DMS153 treated with DMSO at 0.1 percent for 48 hours (cell line): Measurements from ENCODE around the gene SIL1.
"Not testable (repeated sequence)": the region's sequence is repeated elsewhere in the genome, so short reads cannot be mapped to it uniquely, and the experiment has no call there.

Source experiments
- DNase-seq: peaks from one replicate; lab custom pipeline; 2025; ENCODE audit not compliant: unreplicated experiment; lab: John Stamatoyannopoulos, UW

SIL1 gene

DNA sequence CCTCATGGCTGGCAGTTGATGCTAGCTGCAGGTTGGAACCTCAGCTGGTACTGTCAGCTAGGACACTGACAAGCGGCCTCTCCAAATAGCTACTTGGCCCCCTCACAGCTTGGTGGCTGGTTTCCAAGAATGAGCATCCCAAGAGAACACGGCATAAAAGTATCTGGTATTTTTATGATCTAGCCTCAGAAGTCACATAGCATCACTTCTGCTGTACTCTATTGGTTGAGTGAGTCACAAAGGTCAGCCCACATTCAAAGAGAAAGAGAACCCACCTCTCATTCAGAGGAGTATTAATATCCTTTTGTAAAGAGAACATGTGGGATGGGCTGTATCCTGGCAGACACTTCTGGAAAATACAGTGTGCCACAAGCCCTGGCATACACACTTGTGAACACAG lies 6.0 kb upstream of the SIL1 start:
- no peak for DNase-seq

DNA sequence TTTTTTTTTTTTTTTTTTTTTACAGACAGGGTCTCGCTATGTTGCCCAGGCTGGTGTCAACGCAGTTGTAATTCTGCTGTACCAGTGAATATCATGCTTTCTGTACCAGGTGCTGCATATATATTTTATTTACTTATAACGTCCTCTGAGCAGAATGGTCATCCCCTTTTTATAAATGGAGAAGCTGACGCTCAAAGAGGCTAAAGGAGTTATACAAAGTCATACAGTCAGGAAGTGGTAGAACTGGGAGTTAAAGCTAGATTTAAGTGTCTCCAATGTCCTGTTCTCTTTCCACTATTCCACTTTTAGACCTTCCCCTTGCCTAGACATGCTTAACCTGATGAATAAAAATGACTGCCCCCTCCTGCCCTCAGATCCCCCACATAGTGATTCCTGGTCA lies 1.2 kb upstream of the SIL1 start:
- DNase-seq, result no peak

DNA sequence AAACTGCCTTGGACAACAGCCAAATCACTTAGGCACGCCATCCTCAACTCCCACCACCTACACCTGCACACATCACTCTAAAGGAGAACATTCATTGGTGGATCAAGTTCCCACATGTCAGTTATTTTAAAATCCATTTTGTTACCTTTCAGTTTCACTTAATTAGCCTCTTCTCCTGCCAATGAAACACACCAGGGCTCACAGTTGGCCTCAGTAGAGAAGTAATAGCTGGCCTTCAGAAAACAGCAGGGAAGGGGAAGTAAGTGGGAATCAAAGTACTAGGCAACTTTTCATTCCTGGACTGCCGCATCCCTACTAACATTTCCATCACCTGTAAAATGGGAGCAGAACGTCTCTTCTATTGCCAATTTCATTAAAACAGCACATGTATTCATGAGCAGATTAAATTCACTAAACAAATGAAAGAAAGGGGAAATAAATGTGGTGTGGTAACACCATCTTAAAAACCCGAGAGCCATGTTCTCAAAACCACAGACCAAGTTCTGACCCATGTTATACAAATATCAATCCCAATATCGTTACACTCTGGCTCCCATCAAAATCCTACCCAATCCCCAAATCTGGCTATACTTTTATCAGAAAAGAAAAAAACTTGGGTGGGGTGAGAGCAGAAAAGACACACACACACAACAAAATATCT lies 1.7 kb downstream of the SIL1 start:
- DNase-seq, result no peak

DNA sequence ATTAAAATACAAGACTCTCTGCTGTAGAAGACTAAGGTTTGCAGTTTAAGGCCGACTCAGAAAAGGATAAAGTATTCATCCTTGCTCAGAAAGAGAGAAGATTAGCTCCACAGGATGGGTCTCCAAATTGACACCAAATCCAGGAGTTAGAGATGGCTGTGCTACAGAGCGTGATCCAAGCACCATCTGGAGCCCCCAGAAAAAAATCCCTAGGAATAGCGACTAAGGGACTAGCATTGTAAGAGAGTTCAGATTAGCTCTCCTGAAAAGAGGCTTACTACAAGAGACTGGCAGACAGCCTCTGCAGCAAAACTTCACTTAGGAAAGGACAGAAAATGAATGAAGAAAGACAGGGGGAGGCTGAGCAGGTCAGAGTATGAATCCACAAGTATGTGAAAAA lies 3.7 kb downstream of the SIL1 start:
- no peak for DNase-seq

DNA sequence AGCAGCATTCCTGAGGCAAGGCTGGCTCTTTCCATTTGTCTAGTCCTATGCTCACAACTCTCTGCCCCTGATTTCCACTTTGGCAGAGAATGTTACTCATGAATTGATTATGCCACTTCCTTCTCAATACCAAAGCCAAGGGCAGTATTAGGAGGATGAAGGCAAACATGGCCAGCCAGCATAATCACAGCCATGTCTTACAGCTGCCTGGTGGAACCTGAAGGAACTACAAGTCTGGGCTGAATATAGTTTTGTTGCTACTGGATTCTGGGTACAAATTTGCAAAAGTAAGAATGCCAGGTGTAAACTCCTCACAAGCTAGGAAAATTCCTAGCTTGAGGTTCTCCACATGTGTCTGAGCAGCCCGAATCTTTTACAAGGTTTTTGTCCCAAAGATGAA lies 4.2 kb downstream of the SIL1 start:
- DNase-seq, result no peak

DNA sequence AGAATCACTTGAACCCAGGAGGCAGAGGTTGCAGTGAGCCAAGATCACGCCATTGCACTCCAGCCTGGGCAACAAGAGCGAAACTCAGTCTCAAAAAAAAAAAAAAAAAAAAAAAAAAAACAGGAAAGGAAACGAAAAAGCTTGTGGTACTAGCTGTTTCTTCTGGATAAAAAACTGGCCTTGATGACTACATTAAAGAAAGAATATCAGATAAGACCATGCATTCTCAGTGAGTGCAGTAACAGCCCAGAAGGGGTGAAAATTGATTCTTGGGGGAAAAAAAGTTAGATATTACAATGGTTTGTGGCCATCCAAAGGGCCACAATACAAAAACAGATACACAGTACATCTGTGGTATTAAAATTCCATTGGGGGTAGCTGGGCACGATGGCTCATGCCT lies 5.3 kb downstream of the SIL1 start:
- not testable (repeated sequence) for DNase-seq

DNA sequence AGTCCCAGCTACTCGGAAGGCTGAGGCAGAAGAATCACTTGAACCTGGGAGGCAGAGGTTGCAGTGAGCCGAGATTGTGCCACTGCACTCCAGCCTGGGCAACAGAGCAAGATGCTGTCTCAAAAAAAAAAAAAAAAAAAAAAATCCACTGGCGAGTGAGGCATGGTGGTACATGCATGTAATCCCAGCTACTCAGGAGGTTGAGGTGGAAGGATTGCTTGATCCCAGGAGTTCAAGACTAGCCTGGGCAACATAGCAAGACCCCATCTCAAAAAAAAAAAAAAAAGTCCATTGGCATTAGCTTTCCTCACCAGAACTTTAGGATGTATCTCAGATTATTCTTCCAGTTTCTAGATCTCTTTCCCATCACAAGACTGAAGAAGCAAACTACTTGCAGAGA lies 6.2 kb downstream of the SIL1 start:
- not testable (repeated sequence) for DNase-seq

DNA sequence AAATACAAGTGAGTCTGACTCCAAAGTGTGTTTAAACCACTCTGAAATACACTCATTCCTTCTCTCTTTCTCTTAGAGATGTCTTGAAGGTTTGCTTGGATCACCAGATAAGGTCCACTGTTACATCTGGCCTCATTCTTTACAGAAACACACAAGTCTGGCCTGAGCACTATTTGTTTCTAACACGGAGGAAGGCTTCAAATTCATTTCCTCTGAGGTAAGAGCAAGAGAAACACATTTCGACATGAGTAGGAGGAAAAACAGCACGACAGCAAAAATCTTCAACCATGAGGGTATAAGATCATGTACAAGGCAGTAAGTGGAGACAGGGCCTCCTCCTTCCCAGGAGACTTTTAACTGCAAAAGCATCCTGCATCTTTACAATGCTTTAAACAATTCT lies 8.0 kb downstream of the SIL1 start:
- no peak for DNase-seq

DNA sequence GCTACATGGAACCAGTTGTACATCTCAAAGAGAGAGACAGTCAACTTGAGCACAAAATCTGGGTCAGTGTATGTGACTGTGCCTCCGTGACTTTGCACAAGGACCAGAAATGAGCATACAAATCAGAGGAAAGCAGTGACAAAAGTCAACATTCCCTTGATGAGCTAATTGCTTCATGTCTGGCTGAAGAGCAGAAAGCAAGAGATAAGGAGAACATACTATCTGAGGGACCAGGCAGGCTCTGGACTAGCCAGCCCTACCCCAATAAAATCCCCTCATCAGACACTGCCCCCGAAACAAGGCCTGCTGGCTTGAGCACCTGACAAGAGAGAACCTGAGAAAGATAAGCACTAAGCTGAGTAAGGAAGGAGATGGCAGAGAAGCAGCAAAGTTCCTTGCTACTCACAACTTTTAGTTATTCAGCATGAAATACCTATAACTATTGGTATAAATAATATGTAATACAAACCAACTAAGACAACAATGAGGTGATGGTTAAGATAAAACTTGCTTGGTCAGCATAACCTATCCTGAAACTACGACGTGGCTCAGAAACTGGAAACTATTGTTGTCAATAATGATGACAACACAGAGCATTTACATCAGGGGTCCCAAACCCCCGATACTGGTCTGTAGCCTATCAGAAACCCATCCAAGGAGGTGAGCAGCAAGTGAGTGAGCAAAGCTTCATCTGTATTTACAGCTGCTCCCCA lies 9.5 kb downstream of the SIL1 start:
- DNase-seq, result no peak

DNA sequence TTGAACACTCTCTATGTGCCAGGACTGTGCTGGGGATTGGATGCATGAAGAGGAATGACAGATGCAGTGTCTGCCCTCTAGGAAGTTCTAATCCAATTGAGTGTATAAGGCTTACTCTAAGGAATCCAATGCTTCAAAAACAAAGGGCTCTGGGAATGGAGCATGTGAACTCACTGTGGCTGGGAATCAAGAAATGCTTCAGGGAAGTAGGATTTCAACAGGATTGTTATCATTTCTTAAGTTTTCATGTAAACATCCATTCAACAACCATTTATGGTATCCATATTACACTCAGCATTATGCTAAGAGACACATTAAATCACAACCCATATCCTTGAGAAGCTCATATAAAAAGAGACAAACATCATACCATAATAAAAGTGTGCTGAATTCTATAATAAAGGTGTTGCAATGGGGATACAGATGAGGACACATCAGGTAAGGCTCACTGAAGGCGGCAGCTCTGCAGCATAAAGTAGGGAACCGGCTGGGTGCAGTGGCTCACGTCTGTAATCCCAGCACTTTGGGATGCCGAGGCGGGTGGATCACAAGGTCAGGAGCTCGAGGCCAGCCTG lies 11.3 kb downstream of the SIL1 start:
- no peak for DNase-seq

DNA sequence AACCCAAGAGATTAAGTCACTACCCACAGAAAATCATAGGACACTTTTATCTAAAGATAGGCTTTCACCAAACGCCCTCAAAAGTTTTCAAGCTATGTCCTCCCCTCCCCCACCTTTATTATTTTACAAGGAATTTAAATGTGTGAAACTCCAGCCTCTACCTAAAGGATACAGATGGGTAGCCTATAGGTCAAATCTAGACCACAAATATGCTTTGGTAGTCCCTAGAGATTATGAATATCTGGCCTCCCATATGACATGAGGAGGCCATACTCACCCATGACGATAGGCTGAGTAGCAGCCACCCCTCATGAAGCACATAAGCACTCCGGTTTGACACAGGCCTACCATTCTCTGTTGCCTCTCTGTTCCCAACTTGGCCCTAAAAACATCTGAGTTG lies 11.9 kb downstream of the SIL1 start:
- no peak for DNase-seq

DNA sequence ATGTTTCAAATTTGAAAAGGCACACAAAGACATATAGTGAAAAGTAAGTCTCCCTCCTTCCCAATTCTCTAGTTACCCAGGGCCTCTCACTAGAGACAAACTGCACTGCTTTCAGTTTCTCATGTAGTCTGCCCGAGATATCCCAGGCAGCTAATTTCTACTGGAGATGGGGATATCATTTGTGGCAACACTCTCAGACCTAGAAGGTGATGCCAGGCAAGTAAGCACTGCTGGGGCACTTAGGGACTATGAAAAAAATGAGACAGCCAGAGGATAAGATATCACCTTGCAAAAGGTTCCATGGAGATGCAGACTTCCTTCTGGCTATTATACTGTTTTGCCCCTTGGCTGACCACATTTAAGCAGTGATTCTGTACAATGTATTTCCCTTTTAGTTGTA lies 12.6 kb downstream of the SIL1 start:
- no peak for DNase-seq

DNA sequence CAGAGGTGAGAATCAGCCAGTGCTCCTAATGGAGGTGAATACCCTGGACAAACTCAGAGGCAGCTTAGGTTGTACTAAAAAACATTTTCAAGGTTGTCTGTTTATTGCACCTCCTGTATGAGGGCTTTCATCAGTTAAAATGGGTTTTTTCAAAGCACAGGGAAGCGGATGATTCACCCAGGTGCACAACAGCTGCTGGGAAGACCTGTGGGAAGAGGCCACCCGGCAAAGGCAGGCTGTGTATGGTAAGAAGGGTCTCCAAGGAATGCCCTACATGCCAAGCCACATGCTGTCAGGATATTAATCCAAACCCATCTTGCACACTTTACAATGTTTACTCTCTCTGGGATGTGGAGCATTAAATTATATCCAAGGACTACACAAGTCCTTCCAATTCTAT lies 14.7 kb downstream of the SIL1 start:
- DNase-seq, result no peak

DNA sequence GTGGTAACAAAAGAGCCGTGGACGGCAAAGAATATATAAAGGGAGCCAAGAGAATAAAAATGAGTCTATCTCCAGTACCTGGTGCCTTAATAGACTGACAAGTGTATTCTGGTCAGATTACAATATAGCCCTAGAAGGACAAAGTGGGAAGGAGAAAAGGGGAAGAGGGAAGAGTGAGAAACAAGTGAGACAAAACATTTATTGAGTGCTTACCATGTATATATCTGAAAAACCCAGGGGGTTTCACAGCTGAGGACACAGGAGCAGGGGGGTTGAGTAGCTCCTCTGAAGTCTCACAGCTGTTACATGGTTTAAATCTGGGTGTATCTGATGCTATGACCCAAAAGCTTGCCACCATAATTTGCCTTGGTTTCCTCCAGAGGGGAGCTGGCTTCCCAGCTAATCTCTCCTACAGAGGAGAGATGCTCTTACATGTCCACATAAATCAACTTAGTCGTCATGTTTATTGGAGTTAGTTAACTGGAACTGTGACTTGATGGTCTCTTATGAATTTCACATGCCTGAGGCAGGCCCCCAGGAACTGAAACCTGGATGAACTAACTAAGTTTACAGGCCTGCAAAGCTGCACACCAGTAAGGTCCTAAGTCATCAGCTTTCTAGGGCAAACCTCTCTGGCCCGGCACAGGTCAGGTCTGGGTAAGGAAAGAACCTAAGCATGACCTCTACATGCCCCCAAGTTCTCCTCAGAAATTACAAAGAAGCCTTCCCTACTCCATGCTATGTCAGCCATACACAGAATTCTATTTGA lies 15.5 kb downstream of the SIL1 start:
- DNase-seq, result no peak

DNA sequence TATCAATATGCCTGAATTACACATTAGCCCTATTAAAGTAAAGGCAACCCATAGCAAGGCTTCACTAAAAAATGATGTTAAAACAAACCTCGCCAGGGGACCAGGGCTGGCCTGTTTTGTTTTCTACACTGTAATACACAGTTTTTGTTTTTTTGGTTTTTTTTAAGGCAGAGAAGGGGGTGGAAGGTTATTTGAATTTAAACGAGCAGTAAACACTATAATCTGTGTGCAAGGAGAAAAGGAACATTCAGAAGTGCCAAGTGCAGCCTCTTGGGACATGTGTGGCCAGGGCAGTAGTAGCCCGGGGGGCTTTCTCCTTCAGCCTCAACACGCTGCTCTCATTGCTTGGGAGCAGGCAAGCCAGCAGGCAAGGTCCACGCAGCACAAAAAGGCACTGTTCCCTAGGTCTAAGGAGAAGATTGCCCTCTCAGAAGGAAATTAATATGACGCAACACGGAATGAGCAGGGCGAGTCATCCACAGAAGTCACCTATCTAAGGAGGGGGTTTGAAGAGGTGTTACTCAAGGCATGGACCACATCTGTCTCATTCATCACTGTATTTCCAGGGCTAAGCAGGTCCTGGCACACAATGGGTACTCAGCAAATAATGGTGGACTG lies 16.2 kb downstream of the SIL1 start:
- no peak for DNase-seq

DNA sequence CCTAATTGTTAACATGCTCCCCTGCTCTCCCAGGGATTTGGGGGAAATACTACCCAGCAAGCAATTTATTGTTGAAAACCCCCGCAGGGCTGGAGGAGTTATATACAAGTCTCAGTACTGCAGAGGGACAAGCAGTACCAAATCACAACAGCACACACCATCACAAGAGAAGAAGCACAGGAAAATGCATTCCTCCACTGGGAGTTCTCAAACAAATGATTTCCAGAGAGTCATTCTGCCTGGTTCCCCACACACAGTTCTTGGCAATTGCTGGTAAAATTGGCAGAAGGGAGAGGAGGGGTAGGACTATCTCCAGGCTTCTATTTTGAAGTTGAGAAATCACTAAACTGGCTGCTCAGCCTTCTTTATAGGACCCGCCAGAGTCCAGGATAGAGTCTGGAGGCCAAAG lies 16.8 kb downstream of the SIL1 start:
- DNase-seq, result no peak

DNA sequence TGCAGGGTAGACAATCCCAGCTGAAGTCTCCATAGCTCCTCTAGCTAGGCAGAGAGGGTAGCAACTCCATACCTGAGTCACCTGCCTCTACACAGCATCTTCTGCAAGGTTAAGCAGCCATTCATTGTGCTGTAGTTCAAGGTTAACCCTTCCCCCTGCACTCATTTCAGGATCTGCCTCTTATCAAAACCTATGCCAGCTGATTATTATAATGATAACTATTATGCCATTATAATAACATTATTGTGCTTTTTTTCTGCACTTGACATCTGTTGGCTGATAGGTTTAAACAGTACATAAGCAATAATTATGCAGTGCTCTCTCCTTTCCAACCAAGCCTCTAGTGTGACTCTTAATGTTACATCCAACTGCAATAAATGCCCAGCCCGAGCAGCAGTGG lies 17.3 kb downstream of the SIL1 start:
- no peak for DNase-seq

DNA sequence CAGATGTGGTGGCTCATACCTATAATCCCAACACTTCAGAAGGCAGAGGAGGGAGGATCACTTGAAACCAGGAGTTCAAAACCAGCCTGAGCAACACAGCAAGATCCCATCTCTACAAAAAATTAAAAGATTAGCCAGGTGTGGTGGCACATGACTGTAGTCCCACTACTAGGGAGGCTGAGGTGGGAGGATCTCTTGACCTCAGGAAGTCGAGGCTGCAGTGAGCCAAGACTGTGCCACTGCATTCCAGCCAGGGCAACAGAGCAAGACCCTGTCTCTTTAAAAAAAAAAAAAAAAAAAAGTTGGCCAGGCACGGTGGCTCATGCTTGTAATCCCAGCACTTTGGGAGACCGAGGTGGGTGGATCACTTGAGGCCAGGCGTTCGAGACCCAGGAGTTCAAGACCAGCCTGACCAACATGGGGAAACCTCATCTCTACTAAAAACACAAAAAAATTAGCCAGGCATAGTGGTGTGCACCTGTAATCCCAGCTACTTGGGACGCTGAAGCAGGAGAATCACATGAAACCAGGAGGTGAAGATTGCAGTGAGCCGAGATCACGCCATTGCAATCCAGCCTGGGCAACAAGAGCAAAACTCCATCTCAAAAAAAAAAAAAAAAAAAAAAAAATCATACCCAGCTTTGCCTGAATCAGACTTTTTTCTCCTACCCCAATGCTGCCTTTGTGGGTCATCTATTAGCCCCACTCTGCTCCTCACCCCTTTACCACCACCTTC lies 18.2 kb downstream of the SIL1 start:
- DNase-seq, result not testable (repeated sequence)

DNA sequence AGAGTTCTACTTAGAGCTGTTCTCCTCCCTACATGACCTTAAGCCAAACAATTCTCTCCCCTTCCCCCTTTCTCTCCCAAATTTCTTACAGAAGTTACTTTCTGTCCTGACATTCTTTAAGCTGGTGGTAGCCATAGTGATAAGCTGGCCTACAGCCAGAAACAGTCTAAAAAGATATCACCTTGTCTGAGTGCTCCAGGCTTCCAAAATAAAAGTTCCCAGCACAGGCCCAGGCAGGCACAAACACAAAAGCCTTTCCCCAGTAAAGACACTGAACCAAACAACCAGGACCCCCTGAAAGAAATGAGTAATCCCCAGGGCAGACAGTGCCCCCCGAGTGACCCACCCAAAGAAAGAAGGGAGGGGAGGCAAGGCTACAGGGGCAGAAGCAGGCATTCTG lies 19.2 kb downstream of the SIL1 start:
- DNase-seq, result no peak

DNA sequence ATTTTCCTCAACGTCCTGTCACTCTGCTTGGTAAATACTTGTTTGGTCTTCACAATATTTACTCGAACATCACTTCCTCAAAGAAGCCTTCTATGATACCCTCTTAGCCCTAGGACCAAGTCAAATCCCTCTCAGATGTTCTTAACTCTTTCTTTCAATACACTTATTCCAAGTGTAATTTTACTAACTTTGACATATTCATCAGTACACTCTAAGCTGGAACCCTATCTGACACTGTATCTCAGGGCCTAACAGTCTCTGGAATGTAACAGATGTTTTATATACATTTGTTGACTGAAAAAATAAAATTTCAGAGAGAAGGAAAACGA lies 19.6 kb downstream of the SIL1 start:
- no peak for DNase-seq
